HG03175 (cell line): Measurements from ENCODE around the gene ITGB1.

ENCODE experiments used
- ATAC-seq: cut with Tn5 transposase; IDR thresholded peaks from one replicate; pipeline ENCODE4 v1.9.1; 2021; ENCODE audit warnings: mild to moderate bottlenecking, moderate library complexity; ENCODE audit not compliant: unreplicated experiment

ITGB1 gene

GRCh38 chr10:32956365-32957197 lies 1.4 kb downstream of the ITGB1 start:
- no peak for ATAC-seq

DNA sequence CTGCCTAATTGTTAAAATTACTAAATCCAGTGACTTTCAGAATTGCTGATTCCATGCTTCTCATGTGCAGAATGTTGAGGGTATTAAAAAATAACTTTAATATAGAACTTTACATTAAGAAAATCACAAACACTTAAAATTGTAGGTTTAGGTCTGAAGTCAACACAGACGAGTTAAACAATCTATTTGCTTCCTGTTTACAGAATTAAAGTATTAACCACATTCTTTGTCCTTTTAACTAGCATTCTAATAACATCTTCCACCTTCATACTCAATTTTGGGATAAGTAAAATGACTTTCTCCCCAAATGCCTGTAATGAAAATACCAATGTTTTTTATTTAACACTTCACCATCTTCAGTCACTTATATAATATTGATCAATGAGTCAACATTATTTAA lies 2.2 kb downstream of the ITGB1 start:
- no peak for ATAC-seq

GRCh38 chr10:32955299-32955772 lies 2.7 kb downstream of the ITGB1 start:
- ATAC-seq: no peak

DNA sequence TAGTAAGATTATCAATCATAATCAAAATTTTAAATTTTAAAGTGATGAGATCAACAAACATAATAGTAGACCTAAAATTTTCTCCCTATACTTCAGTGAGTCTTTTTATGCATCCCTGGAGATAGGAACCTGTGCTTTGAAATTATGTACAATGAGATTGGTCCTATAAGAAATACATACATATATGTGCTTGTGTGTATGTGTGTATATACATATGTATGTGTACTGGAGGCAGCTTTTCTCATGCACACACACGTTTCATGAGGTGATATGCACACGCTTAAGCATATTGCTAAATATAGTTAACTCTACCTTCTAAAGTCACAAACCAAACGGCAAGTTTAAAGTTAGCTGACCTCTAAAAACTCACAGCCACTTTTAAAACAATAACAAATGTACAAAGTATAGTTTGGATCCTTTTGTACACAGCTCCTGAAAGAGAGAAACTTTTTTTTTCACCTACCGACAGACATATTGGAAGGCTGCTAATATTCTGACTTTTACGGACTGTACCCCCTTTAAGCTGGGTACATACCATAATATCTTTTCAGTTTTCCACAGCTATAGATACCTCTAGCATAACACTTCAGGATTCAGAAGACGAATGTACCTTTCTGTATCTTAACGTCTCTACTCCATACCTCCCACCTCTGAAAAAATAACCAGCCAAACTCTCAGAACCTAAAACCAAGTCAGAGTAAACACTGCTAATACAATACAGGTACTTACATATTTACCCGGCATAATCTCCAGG lies 3.3 kb downstream of the ITGB1 start:
- ATAC-seq: no peak

GRCh38 chr10:32954080-32954479 lies 4.0 kb downstream of the ITGB1 start:
- ATAC-seq: no peak

DNA sequence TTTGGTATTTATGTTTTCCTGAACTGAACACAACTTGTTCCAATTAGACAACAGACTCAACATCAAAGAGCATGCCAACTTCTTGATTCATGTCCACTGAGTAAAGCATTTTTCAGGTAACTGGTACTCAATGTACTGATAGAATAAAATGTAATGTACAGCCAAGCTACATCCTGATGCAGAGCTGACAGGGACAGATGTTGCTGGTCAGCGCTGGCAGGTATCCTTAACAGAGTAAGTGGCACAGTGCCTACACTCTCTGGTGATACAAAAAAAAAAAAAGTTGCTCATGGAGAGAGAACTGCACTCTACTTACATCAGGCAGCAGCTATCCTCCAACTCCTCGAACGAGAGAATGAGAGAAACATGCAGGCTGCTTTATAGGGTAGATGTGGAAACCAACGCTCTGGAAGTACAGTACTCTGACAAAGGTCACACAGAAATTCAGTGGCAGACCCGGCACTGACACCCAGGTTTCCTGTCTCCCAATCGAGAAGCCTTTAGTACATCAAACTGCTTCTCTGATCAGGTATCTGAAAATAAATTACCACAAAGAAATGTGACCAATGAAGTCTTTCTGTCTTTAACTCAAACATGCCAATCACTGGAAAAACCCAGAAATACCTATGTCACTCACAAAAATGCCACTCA lies 4.6 kb downstream of the ITGB1 start:
- ATAC-seq: no peak

- no peak for ATAC-seq
Observed at GRCh38 chr10:32952541-32953276, 5.3 kb downstream of the ITGB1 start.

DNA sequence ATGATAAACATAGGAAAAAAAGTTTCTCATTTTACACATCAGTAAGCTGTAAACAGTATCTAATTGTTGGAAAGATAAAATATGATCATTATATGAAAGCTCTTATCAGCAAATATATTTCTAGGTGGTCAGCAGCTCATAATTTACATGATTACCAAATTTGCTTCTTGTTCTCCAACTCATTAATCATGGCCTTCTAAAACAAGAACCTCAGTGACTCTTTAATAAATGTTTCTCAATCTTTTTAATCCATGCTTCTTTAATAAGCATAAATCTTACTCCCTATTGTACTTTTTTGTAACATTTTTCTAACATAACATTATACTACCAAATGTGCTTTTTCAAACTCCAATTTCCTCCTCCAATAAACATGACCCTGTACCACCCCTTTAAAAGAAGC lies 5.9 kb downstream of the ITGB1 start:
- ATAC-seq: no peak

GRCh38 chr10:32951111-32951510 lies 6.9 kb downstream of the ITGB1 start:
- ATAC-seq: no peak

GRCh38 chr10:32950591-32951108 lies 7.4 kb downstream of the ITGB1 start:
- no peak for ATAC-seq

- no peak for ATAC-seq
Observed at GRCh38 chr10:32949221-32949678, 8.8 kb downstream of the ITGB1 start.

GRCh38 chr10:32948451-32948850 lies 9.6 kb downstream of the ITGB1 start:
- ATAC-seq: no peak

DNA sequence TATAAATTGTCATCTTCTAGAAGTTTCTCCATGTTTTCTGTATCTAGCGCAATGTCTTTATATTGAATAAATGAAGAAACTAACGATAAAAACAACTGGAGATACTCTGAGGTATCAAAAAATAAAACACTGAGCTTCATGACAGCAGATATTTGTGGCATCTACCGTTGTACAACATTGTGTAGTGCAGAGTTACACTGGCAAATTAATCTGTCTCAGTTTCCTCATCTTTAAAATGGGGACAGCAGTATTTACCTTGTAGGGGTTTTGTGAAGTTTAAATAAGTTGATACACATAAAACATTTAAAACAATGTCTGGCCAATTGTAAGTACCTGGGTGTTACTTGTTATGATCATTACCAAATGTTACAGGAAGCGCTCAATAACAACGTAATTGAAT lies 10.4 kb downstream of the ITGB1 start:
- ATAC-seq: no peak

GRCh38 chr10:32946108-32946507 lies 11.9 kb downstream of the ITGB1 start:
- ATAC-seq: no peak

GRCh38 chr10:32943854-32944661 lies 14.0 kb downstream of the ITGB1 start:
- ATAC-seq: no peak

- peak; percentile 66 for ATAC-seq
Observed at GRCh38 chr10:32943395-32943794, 14.6 kb downstream of the ITGB1 start.

GRCh38 chr10:32942081-32942480 lies 15.9 kb downstream of the ITGB1 start:
- no peak for ATAC-seq

GRCh38 chr10:32941357-32941756 lies 16.7 kb downstream of the ITGB1 start:
- ATAC-seq: no peak
